ENCODE measurements around the gene MRO.

DNA sequence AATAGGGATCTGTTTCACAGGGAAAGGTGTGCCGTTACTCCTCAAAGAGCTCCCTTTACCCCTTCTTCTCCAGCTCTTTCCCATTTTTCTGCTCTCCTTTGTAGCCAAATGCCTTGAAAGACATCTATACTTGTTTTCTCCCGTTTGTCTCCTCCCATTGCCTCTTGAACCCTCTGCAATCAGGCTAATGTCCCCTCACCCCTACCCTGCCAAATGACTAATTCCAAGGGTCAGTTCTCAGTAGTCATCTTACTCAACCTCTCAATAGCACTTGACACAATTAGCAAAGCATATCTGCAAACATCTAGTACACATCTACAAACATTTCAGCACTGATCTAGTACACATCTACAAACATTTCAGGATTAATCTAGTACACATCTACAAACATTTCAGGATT is 12.6 kb downstream of the MRO start:
- TF ChIP-seq, protein P1, sequence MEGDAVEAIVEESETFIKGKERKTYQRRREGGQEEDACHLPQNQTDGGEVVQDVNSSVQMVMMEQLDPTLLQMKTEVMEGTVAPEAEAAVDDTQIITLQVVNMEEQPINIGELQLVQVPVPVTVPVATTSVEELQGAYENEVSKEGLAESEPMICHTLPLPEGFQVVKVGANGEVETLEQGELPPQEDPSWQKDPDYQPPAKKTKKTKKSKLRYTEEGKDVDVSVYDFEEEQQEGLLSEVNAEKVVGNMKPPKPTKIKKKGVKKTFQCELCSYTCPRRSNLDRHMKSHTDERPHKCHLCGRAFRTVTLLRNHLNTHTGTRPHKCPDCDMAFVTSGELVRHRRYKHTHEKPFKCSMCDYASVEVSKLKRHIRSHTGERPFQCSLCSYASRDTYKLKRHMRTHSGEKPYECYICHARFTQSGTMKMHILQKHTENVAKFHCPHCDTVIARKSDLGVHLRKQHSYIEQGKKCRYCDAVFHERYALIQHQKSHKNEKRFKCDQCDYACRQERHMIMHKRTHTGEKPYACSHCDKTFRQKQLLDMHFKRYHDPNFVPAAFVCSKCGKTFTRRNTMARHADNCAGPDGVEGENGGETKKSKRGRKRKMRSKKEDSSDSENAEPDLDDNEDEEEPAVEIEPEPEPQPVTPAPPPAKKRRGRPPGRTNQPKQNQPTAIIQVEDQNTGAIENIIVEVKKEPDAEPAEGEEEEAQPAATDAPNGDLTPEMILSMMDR (IDR thresholded peaks at IDR 0.05 in 2 of 3, conservative IDR thresholded peaks at IDR 0.05 in 1 of 3; ENCODE audit: borderline replicate concordance in 1 of 3, insufficient read depth in 1 of 3, low read depth in 2 of 3, low read length in 2 of 3) = no peak
- TF ChIP-seq POLR2A (IDR thresholded peaks at IDR 0.05; ENCODE audit: borderline replicate concordance, extremely low read depth, insufficient read depth, insufficient read length) = no peak
- TF ChIP-seq, protein P2, sequence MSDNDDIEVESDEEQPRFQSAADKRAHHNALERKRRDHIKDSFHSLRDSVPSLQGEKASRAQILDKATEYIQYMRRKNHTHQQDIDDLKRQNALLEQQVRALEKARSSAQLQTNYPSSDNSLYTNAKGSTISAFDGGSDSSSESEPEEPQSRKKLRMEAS (IDR thresholded peaks at IDR 0.05) = no peak
- TF ChIP-seq EZH2 (IDR thresholded peaks at IDR 0.05) = no peak
- no peak for TF ChIP-seq POLR2AphosphoS5 (IDR thresholded peaks at IDR 0.05; ENCODE audit: low read depth, low read length)
- TF ChIP-seq JUND (IDR thresholded peaks at IDR 0.05) = no peak

Data from HCT116 (cell line).